Non-pigmented ciliary epithelial cell (primary cell): ENCODE results near the gene CALCB.

Experiments used
- DNase-seq: peaks from one replicate; pipeline ENCODE4 v3.0.0-alpha.2; 2010; ENCODE audit warnings: low read depth

CALCB gene

GRCh38 chr11:15074206-15075161 is 1.1 kb downstream of the CALCB start:
- DNase-seq = peak; percentile 17

- no peak for DNase-seq
Observed at GRCh38 chr11:15075162-15075526, 1.8 kb downstream of the CALCB start.

GRCh38 chr11:15091175-15091574 is 17.8 kb downstream of the CALCB start:
- DNase-seq = no peak

GRCh38 chr11:15091625-15092024 is 18.2 kb downstream of the CALCB start:
- no peak for DNase-seq

GRCh38 chr11:15093432-15093831 is 20.0 kb downstream of the CALCB start:
- DNase-seq = no peak

GRCh38 chr11:15095736-15096228 is 22.4 kb downstream of the CALCB start:
- no peak for DNase-seq

- no peak for DNase-seq
Observed at GRCh38 chr11:15097411-15097810, 24.0 kb downstream of the CALCB start.

GRCh38 chr11:15099267-15099666 is 25.9 kb downstream of the CALCB start:
- no peak for DNase-seq

- DNase-seq = peak; percentile 36
Observed at GRCh38 chr11:15101072-15101709, 27.8 kb downstream of the CALCB start.

GRCh38 chr11:15104166-15104565 is 30.8 kb downstream of the CALCB start:
- no peak for DNase-seq

- DNase-seq = peak; percentile 72
Observed at GRCh38 chr11:15106201-15106965, 33.0 kb downstream of the CALCB start.

GRCh38 chr11:15107730-15108515 is 34.5 kb downstream of the CALCB start:
- no peak for DNase-seq

- DNase-seq = no peak
Observed at GRCh38 chr11:15108592-15109130, 35.3 kb downstream of the CALCB start.

GRCh38 chr11:15109602-15110001 is 36.2 kb downstream of the CALCB start:
- no peak for DNase-seq

GRCh38 chr11:15111215-15111614 is 37.8 kb downstream of the CALCB start:
- DNase-seq = no peak

GRCh38 chr11:15112131-15112541 is 38.7 kb downstream of the CALCB start:
- DNase-seq = no peak

- no peak for DNase-seq
Observed at GRCh38 chr11:15113381-15113780, 40.0 kb downstream of the CALCB start.

- DNase-seq = no peak
Observed at GRCh38 chr11:15114501-15115475, 41.4 kb downstream of the CALCB start, which contains the start of gene INSC. Gene INSC, plus strand, starts transcription at chr11:15114923. Its CDS starts 34,252 bp downstream, at chr11:15149175.

GRCh38 chr11:15115686-15116085 is 42.3 kb downstream of the CALCB start:
- DNase-seq = no peak

- no peak for DNase-seq
Observed at GRCh38 chr11:15117751-15118150, 44.4 kb downstream of the CALCB start.
